Kidney epithelial cell (primary cell): ENCODE data around the gene GABRA4. TPM values are rescaled to one million over a fixed set of nuclear protein-coding genes. Genes with fewer than 3 reads are reported as not detected.

Source experiments
- DNase-seq: peaks from one replicate; pipeline ENCODE4 v3.0.0-alpha.2; 2010; ENCODE audit warnings: low read depth
- H3K27me3 ChIP-seq: 2 replicates; pipeline ENCODE4 v1.6.0; 2011; ENCODE audit warnings: low read length; ENCODE audit not compliant: control insufficient read depth, insufficient read depth
- H3K36me3 ChIP-seq: 2 replicates; pipeline ENCODE4 v1.5.1; 2011; ENCODE audit warnings: low read length; ENCODE audit not compliant: control insufficient read depth, insufficient read depth
- H3K4me3 ChIP-seq: 2 replicates; pipeline ENCODE4 v1.5.1; 2011; ENCODE audit warnings: low read depth, mild to moderate bottlenecking, control low read depth, low read length
- CTCF ChIP-seq: IDR thresholded peaks from 2 replicates; pipeline ENCODE4 v1.5.1; 2011; ENCODE audit warnings: mild to moderate bottlenecking, moderate library complexity, low read length, control low read depth, inconsistent platforms; ENCODE audit not compliant: insufficient read depth, poor library complexity, severe bottlenecking
- total RNA-seq: library from RNA; depleted of rRNA; stranded (reverse); fragments of >200 nt; gene quantifications from 2 replicates; pipeline ENCODE4 v1.2.3, GENCODE V29; 2015

GABRA4 gene
- total RNA-seq, 1 donor from 2014 or later = not detected

- DNase-seq = no peak
- no peaks in the 10 kb centered on the region for H3K36me3 ChIP-seq
- H3K27me3 ChIP-seq = no peaks in the 10 kb centered on the region
- TF ChIP-seq CTCF = no peak
- H3K4me3 ChIP-seq = no peak overlapping the region
These were observed 42.6 kb downstream of the GABRA4 start for GRCh38 chr4:46950826-46951225.

GRCh38 chr4:46949822-46950221, 43.6 kb downstream of the GABRA4 start:
- Histone ChIP-seq H3K36me3 (no peaks in the 10 kb centered on the region), H3K4me3 (no peak overlapping the region), H3K27me3 (no peaks in the 10 kb centered on the region)
- no peak for DNase-seq
- no peak for TF ChIP-seq CTCF

GRCh38 chr4:46947541-46947940, 45.8 kb downstream of the GABRA4 start:
- Histone ChIP-seq H3K27me3 (no peaks in the 10 kb centered on the region), H3K4me3 (no peak overlapping the region), H3K36me3 (no peaks in the 10 kb centered on the region)
- no peak for DNase-seq
- no peak for TF ChIP-seq CTCF

- no peak for TF ChIP-seq CTCF
- Histone ChIP-seq H3K27me3 (no peaks in the 10 kb centered on the region), H3K36me3 (no peaks in the 10 kb centered on the region), H3K4me3 (no peak overlapping the region)
- DNase-seq = no peak
These were observed 46.4 kb downstream of the GABRA4 start for GRCh38 chr4:46946919-46947536.

GRCh38 chr4:46945062-46945461, 48.3 kb downstream of the GABRA4 start:
- H3K27me3 ChIP-seq = no peaks in the 10 kb centered on the region
- H3K36me3 ChIP-seq = no peaks in the 10 kb centered on the region
- no peak for DNase-seq
- TF ChIP-seq CTCF = no peak
- H3K4me3 ChIP-seq = no peak overlapping the region

GRCh38 chr4:46944345-46944744, 49.0 kb downstream of the GABRA4 start:
- Histone ChIP-seq H3K4me3 (no peak overlapping the region), H3K27me3 (no peaks in the 10 kb centered on the region), H3K36me3 (no peaks in the 10 kb centered on the region)
- no peak for DNase-seq
- no peak for TF ChIP-seq CTCF
